Endothelial cell of umbilical vein (primary cell): Measurements from ENCODE around the gene COL4A1. TPM values are rescaled to one million over a fixed set of nuclear protein-coding genes. Genes with fewer than 3 reads are reported as not detected.

ENCODE experiments used
- BruUV-seq: library from RNA; stranded (reverse); fragments of 400-500 nt; replicated peaks from 2 replicates; lab custom pipeline; 2021; lab: Mats Ljungman, UMichigan
- CTCF ChIA-PET: fragments of 300-600, 350-600 bp; sonication (Branson Sonifier 250); formaldehyde crosslinking; loops from one replicate; lab custom pipeline; 2021; ENCODE audit warnings: antibody characterized with exemption, inconsistent platforms; lab: Charles Lee
- POLR2A ChIA-PET: fragments of 300-600, 350-600 bp; sonication (Branson Sonifier 250); formaldehyde crosslinking; loops from one replicate; lab custom pipeline; 2021; ENCODE audit warnings: antibody characterized with exemption, inconsistent platforms; lab: Charles Lee
- DNase-seq: peaks from one replicate; pipeline ENCODE4 v3.0.0-alpha.2; 2011; ENCODE audit warnings: low read depth, low spot score
- FAIRE-seq: peaks from 2 replicates; lab custom pipeline; 2011; peaks lifted over from hg19 to GRCh38; lab: Jason Lieb, UNC
- H2AFZ ChIP-seq: 2 replicates; pipeline ENCODE4 v1.6.0; 2012; ENCODE audit warnings: low read depth, low read length, control low read depth, inconsistent platforms
- H3K27ac ChIP-seq: 2 replicates; pipeline ENCODE4 v1.5.1; 2011; ENCODE audit warnings: low read depth, mild to moderate bottlenecking, control low read depth, low read length, moderate library complexity; ENCODE audit not compliant: insufficient read depth
- H3K27me3 ChIP-seq, 2 experiments: 2 replicates each; pipeline versions ENCODE4 v1.6.0 to v1.6.1; 2011; ENCODE audit warnings: low read length in 2 of 2, mixed read lengths in 1 of 2; ENCODE audit not compliant: control insufficient read depth in 2 of 2, insufficient read depth in 2 of 2
- H3K36me3 ChIP-seq, 2 experiments: 2 replicates in 1 of 2; 3 replicates in 1 of 2; pipeline ENCODE4 v1.5.1; 2011; ENCODE audit warnings: low read length in 2 of 2, mild to moderate bottlenecking in 1 of 2, moderate library complexity in 1 of 2; ENCODE audit not compliant: control insufficient read depth in 2 of 2, insufficient read depth in 2 of 2; ENCODE audit errors: extremely low read depth in 1 of 2
- H3K4me1 ChIP-seq: 3 replicates; pipeline ENCODE4 v1.5.1; 2011; ENCODE audit warnings: mild to moderate bottlenecking, low read length; ENCODE audit not compliant: control insufficient read depth, insufficient read depth; ENCODE audit errors: extremely low read depth
- H3K4me2 ChIP-seq: 2 replicates; pipeline ENCODE4 v1.6.1; 2011; ENCODE audit warnings: low read length, control low read depth, mixed read lengths; ENCODE audit not compliant: insufficient read depth
- H3K4me3 ChIP-seq, 3 experiments: fragments of 200-600 bp in 1 of 3; sonication (generic), shearing (Covaris generic) in 1 of 3; replicated peaks in 1 of 3; 2 replicates each; pipeline ENCODE4 v1.5.1; 2011 to 2016; ENCODE audit warnings: control low read depth in 3 of 3, low read length in 3 of 3, mild to moderate bottlenecking in 2 of 3, inconsistent platforms in 1 of 3, low read depth in 1 of 3, moderate library complexity in 1 of 3; ENCODE audit not compliant: insufficient read depth in 1 of 3
- H3K79me2 ChIP-seq: 2 replicates; pipeline ENCODE4 v1.6.0; 2012; ENCODE audit warnings: low read length, inconsistent platforms; ENCODE audit not compliant: control insufficient read depth, insufficient read depth
- H3K9ac ChIP-seq: replicated peaks from 2 replicates; pipeline ENCODE3; 2011; ENCODE audit warnings: low read length, control low read depth; ENCODE audit not compliant: insufficient read depth; ENCODE audit errors: extremely low read depth
- H3K9me1 ChIP-seq: replicated peaks from 3 replicates; pipeline ENCODE4 v1.6.0; 2011; ENCODE audit warnings: mild to moderate bottlenecking, low read length; ENCODE audit not compliant: control insufficient read depth, insufficient read depth; ENCODE audit errors: extremely low read depth
- H3K9me3 ChIP-seq: replicated peaks from 2 replicates; pipeline ENCODE4 v1.5.1; 2012; ENCODE audit warnings: low read length, inconsistent platforms; ENCODE audit not compliant: control insufficient read depth, insufficient read depth
- H4K20me1 ChIP-seq: replicated peaks from 2 replicates; pipeline ENCODE3; 2011; ENCODE audit warnings: mild to moderate bottlenecking, low read length; ENCODE audit not compliant: control insufficient read depth, insufficient read depth; ENCODE audit errors: extremely low read depth
- CTCF ChIP-seq, 2 donors: IDR thresholded peaks; 1 replicate in 1 of 2; 2 replicates in 1 of 2; pipeline ENCODE4 v1.5.1; 2011; ENCODE audit warnings: low read length in 2 of 2, mild to moderate bottlenecking in 2 of 2, moderate library complexity in 2 of 2, control low read depth in 1 of 2, inconsistent platforms in 1 of 2, low read depth in 1 of 2; ENCODE audit not compliant: insufficient read depth in 1 of 2; ENCODE audit errors: extremely low read depth in 1 of 2
- EZH2 ChIP-seq: IDR thresholded peaks from 2 replicates; pipeline ENCODE4 v1.6.1; 2012; ENCODE audit warnings: borderline replicate concordance, low read depth, mild to moderate bottlenecking, moderate library complexity, low read length, inconsistent platforms; ENCODE audit not compliant: severe bottlenecking
- FOS ChIP-seq: IDR thresholded peaks from 2 replicates; pipeline ENCODE4 v1.6.1; 2011; ENCODE audit warnings: mild to moderate bottlenecking, low read length, moderate library complexity, borderline replicate concordance; ENCODE audit not compliant: insufficient read depth
- GATA2 ChIP-seq: IDR thresholded peaks from 2 replicates; pipeline ENCODE4 v1.7.0; 2011; ENCODE audit warnings: low read depth, mild to moderate bottlenecking, moderate library complexity, mixed read lengths, low read length; ENCODE audit not compliant: insufficient read length, insufficient read depth
- JUN ChIP-seq: IDR thresholded peaks from 2 replicates; pipeline ENCODE4 v1.6.1; 2011; ENCODE audit warnings: borderline replicate concordance, low read depth; ENCODE audit not compliant: insufficient read length, insufficient read depth
- MYC ChIP-seq: IDR thresholded peaks from one replicate; pipeline ENCODE4 v1.6.1; 2011; ENCODE audit warnings: mild to moderate bottlenecking, low read depth, low read length
- POLR2A ChIP-seq: IDR thresholded peaks from 2 replicates; pipeline ENCODE4 v1.6.1; 2012; ENCODE audit warnings: low read depth, mild to moderate bottlenecking, control low read depth, low read length
- POLR2AphosphoS5 ChIP-seq: IDR thresholded peaks from 2 replicates; pipeline ENCODE4 v1.6.1; 2012; ENCODE audit warnings: low read depth, mild to moderate bottlenecking, control low read depth, low read length, moderate library complexity; ENCODE audit not compliant: insufficient read depth
- dilution Hi-C: fragments of 300-500 bp; cut with MboI; formaldehyde crosslinking; loops from one replicate; pipeline ENCODE4 v1.15.0; 2019; ENCODE audit warnings: low sequenced_read_pairs; ENCODE audit not compliant: extremely low pct_ligation_motif_present
- intact Hi-C: fragments of 100-400 bp; cut with micrococcal nuclease; formaldehyde crosslinking; loops from one replicate; pipeline ENCODE4 v1.10.0; 2022
- polyA plus RNA-seq, 4 experiments: library from polyadenylated mRNA; depleted of rRNA in 3 of 4; stranded (reverse) in 3 of 4; unstranded in 1 of 4; fragments of >200 nt; gene quantifications; 2 replicates each; pipeline versions ENCODE4 v1.2.1 to v1.2.3, GENCODE V29; 2011 to 2012; ENCODE audit warnings: missing spikeins in 1 of 4
- total RNA-seq: library from RNA; stranded (reverse); gene quantifications from 2 replicates; pipeline ENCODE4 v1.2.3, GENCODE V29; 2021
- TF ChIP-seq, protein P1 (sequence below): IDR thresholded peaks from 2 replicates; pipeline ENCODE4 v1.6.1; 2011; ENCODE audit not compliant: insufficient read depth, insufficient read length

Gene COL4A1
- total and polyA plus RNA-seq, 2 donors (not counting 3 experiments of a cell fraction or from before 2014, with no cell fraction given), result 384 to 1,119 TPM

DNA sequence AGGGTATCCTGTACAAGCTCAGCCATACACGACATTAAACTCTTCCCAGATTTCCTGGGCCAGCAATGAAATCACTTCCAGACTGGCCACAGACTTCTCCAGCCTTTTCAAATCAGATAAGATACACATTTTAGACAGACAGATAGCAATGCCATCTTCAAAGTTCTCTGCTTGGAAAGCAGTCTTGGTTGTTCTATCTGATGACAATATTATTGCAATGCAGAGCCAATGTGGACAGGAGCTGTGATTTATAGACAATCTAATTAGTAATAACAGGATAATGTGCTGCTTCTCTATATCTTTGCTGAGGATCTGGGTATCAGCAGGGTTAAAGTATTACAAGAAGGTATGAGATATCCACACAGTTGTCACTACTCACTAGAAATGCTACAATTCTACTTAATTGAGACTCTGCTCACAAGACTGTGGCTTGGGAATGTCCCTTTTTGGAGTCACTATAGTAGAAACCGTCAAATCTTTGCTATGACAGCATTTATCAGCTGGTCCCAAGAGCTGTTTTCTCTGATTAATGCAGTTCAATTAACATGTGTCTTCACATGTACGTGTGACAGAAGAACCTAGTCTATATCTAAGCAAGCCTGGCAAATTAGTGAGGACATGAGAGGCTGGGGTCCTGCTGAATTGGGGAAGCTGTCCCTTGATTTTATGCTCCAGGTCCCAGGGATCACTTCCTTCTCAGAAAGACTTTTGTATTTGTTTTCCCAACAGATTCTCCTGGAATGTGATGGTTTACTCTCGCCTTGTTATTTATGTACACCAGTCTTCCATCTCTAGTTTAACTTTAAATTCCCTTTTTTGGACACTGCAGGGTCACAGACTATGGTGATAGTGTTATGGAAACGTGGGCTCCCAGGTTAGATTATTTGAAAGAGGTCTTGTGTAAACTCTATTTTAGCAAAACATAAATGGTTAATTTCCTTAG is 68.8 kb downstream of the COL4A1 start:
- POLR2A ChIA-PET, result no interaction called here
- Histone ChIP-seq H3K9ac (no peak overlapping the region), H3K4me3 (no peak overlapping the region), H3K4me2 (no peak overlapping the region), H3K9me1 (no peaks in the 10 kb centered on the region), H3K27ac (no peak overlapping the region), H2AFZ (no peak overlapping the region), H3K9me3 (no peaks in the 10 kb centered on the region), H3K79me2 (peaks cover 2% of the 10 kb centered on the region), H3K27me3 (no peaks in the 10 kb centered on the region), H3K36me3 (peaks cover 2 to 4% of the 10 kb centered on the region in 2 experiments), H3K4me1 (peaks cover 36% of the 10 kb centered on the region), H4K20me1 (no peaks in the 10 kb centered on the region)
- intact Hi-C loops, result no loop called here
- CTCF ChIA-PET, result interaction anchor here (0.8 to 3.2 kb wide), 7 partner anchors 8 to 174 kb away, joined by 3 to 22 read pairs (median 7); partner anchors contain the start of gene COL4A1
- DNase-seq (no peak), FAIRE-seq (no peak)
- no TSS peak for BruUV-seq
- TF ChIP-seq, protein P1, sequence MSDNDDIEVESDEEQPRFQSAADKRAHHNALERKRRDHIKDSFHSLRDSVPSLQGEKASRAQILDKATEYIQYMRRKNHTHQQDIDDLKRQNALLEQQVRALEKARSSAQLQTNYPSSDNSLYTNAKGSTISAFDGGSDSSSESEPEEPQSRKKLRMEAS, result no peak
- dilution Hi-C loops, result no loop called here

GRCh38 chr13:110236831-110237261 is 70.1 kb downstream of the COL4A1 start:
- ChIA-PET POLR2A (no interaction called here), CTCF (interaction anchor here (1.2 to 5.9 kb wide), 2 partner anchors 9 to 10 kb away, joined by 4 to 48 read pairs; no protein-coding TSS in a partner anchor)
- dilution Hi-C loops, result no loop called here
- FAIRE-seq (no peak), DNase-seq (no peak)
- Histone ChIP-seq H3K4me3 (no peak overlapping the region), H2AFZ (no peak overlapping the region), H3K27me3 (no peaks in the 10 kb centered on the region), H3K27ac (no peak overlapping the region), H3K36me3 (peaks cover 0 to 4% of the 10 kb centered on the region in 2 experiments), H3K79me2 (no peaks in the 10 kb centered on the region), H3K9ac (no peak overlapping the region), H3K9me3 (no peaks in the 10 kb centered on the region), H4K20me1 (no peaks in the 10 kb centered on the region), H3K4me2 (no peak overlapping the region), H3K4me1 (peaks cover 48% of the 10 kb centered on the region), H3K9me1 (no peaks in the 10 kb centered on the region)
- no TSS peak for BruUV-seq
- intact Hi-C loops, result no loop called here
- TF ChIP-seq JUN (no peak), CTCF (IDR thresholded peaks at IDR 0.05; ENCODE audit: extremely low read depth in 1 of 2, insufficient read depth in 1 of 2, low read depth in 1 of 2, low read length in 2 of 2) (no peak), POLR2AphosphoS5 (no peak), EZH2 (no peak), POLR2A (no peak), GATA2 (no peak), MYC (no peak), FOS (no peak)
- TF ChIP-seq, protein P1, result no peak
